ENCODE measurements around the gene ZGLP1. TPM values are rescaled to one million over a fixed set of nuclear protein-coding genes. Genes with fewer than 3 reads are reported as not detected.

The ZGLP1 gene
- total RNA-seq, 4 donors from 2014 or later, result 0.58 to 1.2 (median 1.2) TPM

DNA sequence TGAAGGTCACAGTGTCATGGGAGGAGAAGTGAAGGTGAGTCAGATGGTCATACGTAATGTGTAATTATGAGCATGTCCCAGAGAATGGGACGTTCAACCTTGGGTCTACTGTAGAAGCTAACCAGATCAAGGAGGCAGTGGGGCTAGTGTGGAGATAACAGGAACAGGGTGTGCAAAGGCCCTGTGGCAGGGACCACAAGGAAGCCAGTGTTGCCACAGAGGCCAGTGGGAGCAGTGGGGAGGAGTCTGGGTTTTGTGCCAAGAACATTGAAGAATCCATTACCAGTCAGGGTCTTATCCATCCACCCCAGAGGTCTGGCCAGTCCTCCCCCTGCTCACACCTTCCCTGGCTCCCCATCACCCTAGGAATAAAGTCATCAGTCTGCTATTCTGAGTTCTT, 54.3 kb downstream of the ZGLP1 start:
- intact Hi-C loops (cut with DNase I), result loop anchor here (10.0 kb wide), 1 partner anchor 151 kb away; the partner anchor contains the start of genes ANGPTL6 and PPAN
- H3K4me1 ChIP-seq, result peaks cover 14 to 37% (median 36%) of the 10 kb centered on the region in 4 donors
- H3K27me3 ChIP-seq, result no peaks in the 10 kb centered on the region
- no peak overlapping the region for H3K4me3 ChIP-seq
- DNase-seq (ENCODE audit: extremely low spot score), result no peak
- H3K27ac ChIP-seq (replicated peaks in 1 of 4), result no peak overlapping the region
- H3K9me3 ChIP-seq, result no peaks in the 10 kb centered on the region
- WGBS, result 96% methylated on average over 2 of the region's 2 CpGs
- TF ChIP-seq POLR2AphosphoS5 (IDR thresholded peaks at IDR 0.05) (no peak), EP300 (IDR thresholded peaks at IDR 0.05) (no peak), POLR2A (IDR thresholded peaks at IDR 0.05; ENCODE audit: low read depth) (no peak)
- TF ChIP-seq, protein P1, sequence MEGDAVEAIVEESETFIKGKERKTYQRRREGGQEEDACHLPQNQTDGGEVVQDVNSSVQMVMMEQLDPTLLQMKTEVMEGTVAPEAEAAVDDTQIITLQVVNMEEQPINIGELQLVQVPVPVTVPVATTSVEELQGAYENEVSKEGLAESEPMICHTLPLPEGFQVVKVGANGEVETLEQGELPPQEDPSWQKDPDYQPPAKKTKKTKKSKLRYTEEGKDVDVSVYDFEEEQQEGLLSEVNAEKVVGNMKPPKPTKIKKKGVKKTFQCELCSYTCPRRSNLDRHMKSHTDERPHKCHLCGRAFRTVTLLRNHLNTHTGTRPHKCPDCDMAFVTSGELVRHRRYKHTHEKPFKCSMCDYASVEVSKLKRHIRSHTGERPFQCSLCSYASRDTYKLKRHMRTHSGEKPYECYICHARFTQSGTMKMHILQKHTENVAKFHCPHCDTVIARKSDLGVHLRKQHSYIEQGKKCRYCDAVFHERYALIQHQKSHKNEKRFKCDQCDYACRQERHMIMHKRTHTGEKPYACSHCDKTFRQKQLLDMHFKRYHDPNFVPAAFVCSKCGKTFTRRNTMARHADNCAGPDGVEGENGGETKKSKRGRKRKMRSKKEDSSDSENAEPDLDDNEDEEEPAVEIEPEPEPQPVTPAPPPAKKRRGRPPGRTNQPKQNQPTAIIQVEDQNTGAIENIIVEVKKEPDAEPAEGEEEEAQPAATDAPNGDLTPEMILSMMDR (IDR thresholded peaks at IDR 0.05), result no peak
- H3K36me3 ChIP-seq, result peaks cover 31 to 66% (median 59%) of the 10 kb centered on the region in 4 donors

Small RNAs within 50 kb of the gene (small RNA-seq; reads per million reads assigned to genes)
- gene AC011511.1 (0 reads per million in 3 donors), gene AC011511.4 (0 reads per million in 3 donors)

Other genes with a start within 250 kb of the ZGLP1 start
- gene SHFL, start 223.5 kb downstream of the ZGLP1 start, total RNA-seq, result 10 to 100 TPM; 17.4 to 34.9 (median 26.1) TPM
- not detected for gene ANGPTL6, start 207.1 kb downstream of the ZGLP1 start, total RNA-seq
- gene PPAN, start 203.5 kb downstream of the ZGLP1 start, total RNA-seq, result 10 to 100 TPM; 22.7 to 39.3 (median 29.1) TPM
- gene P2RY11, start 198.1 kb downstream of the ZGLP1 start, total RNA-seq, result 10 to 100 TPM in 1 of 4 donors, 1 to 10 TPM in 3; 4.9 to 11.3 (median 8.5) TPM
- gene EIF3G, start 189.9 kb downstream of the ZGLP1 start, total RNA-seq, result 100 to 1,000 TPM; 220 to 344 (median 305) TPM
- 10 to 100 TPM; 20.8 to 51.4 (median 34.8) TPM for gene DNMT1, start 114.9 kb downstream of the ZGLP1 start, total RNA-seq
- gene S1PR2, start 78.5 kb downstream of the ZGLP1 start, total RNA-seq, result 10 to 100 TPM; 14.5 to 27.7 (median 20.4) TPM
- 10 to 100 TPM; 39.9 to 78.0 (median 61.7) TPM for gene MRPL4, start 57.6 kb downstream of the ZGLP1 start, total RNA-seq
- gene ICAM1, start 38.7 kb downstream of the ZGLP1 start, total RNA-seq, result 10 to 100 TPM; 15.8 to 63.5 (median 18.4) TPM
- gene ICAM4, start 22.9 kb downstream of the ZGLP1 start, total RNA-seq, result under 1 TPM in 3 of 4 donors, not detected in 1; 0.29 to 0.78 (median 0.66) TPM
- gene ICAM5, start 19.9 kb downstream of the ZGLP1 start, total RNA-seq, result under 1 TPM; 0.23 to 0.45 (median 0.37) TPM
- 10 to 100 TPM; 16.6 to 29.6 (median 26.5) TPM for gene FDX2, start 6.2 kb upstream of the ZGLP1 start, total RNA-seq
- 10 to 100 TPM; 23.7 to 42.2 (median 30.2) TPM for gene RAVER1, start 23.7 kb upstream of the ZGLP1 start, total RNA-seq
- 10 to 100 TPM in 1 of 4 donors, 1 to 10 TPM in 3; 2.9 to 10.9 (median 5.2) TPM for gene ICAM3, start 29.8 kb upstream of the ZGLP1 start, total RNA-seq
- gene TYK2, start 70.8 kb upstream of the ZGLP1 start, total RNA-seq, result 10 to 100 TPM; 50.5 to 71.6 (median 65.9) TPM
- gene CDC37, start 93.7 kb upstream of the ZGLP1 start, total RNA-seq, result 100 to 1,000 TPM; 131 to 176 (median 160) TPM
- 10 to 100 TPM; 11.6 to 24.5 (median 14.1) TPM for gene PDE4A, start 110.7 kb upstream of the ZGLP1 start, total RNA-seq
- gene KEAP1, start 193.5 kb upstream of the ZGLP1 start, total RNA-seq, result 10 to 100 TPM; 51.9 to 94.5 (median 80.6) TPM
- gene S1PR5, start 207.6 kb upstream of the ZGLP1 start, total RNA-seq, result not detected
- 10 to 100 TPM; 18.2 to 44.1 (median 29.7) TPM for gene ATG4D, start 234.1 kb upstream of the ZGLP1 start, total RNA-seq

All from esophagus muscularis mucosa (tissue), 4 donors.